H1 (cell line): ENCODE data around the gene ANKEF1. TPM values are rescaled to one million over a fixed set of nuclear protein-coding genes. Genes with fewer than 3 reads are reported as not detected.

Source experiments
- CTCF ChIP-seq, 3 experiments: IDR thresholded peaks; 1 replicate in 2 of 3; 2 replicates in 1 of 3; pipeline versions ENCODE4 v1.5.1 to v1.6.1; 2011; ENCODE audit warnings: low read length in 3 of 3, mild to moderate bottlenecking in 3 of 3, inconsistent platforms in 2 of 3, low read depth in 1 of 3, moderate library complexity in 1 of 3; ENCODE audit not compliant: insufficient read depth in 1 of 3; ENCODE audit errors: control extremely low read depth in 1 of 3
- GTF2F1 ChIP-seq: IDR thresholded peaks from 2 replicates; pipeline ENCODE4 v1.6.1; 2012; ENCODE audit warnings: low read depth, low read length, improper control_type of control experiment, borderline replicate concordance
- HDAC6 ChIP-seq: IDR thresholded peaks from one replicate; pipeline ENCODE4 v1.7.1; 2012; ENCODE audit warnings: low read depth, mild to moderate bottlenecking, inconsistent platforms, low read length, moderate library complexity
- polyA plus RNA-seq, 7 experiments: library from polyadenylated mRNA; depleted of rRNA in 3 of 7; stranded (reverse) in 5 of 7; unstranded in 2 of 7; fragments of >200 nt in 5 of 7; fragments of 200-250 nt in 2 of 7; gene quantifications; 1 replicate in 5 of 7; 2 replicates in 1 of 7; 4 replicates in 1 of 7; pipeline versions ENCODE4 v1.2.1 to v1.2.3, GENCODE V29; 2011 to 2013; ENCODE audit warnings: missing spikeins in 2 of 7, mixed read lengths in 2 of 7
- total RNA-seq: library from RNA; stranded (reverse); fragmentation: NEBNext Ultra II Directional; extraction: Animal tissue kit (Norgen Biotek cat#: 25700); gene quantifications from 2 replicates; pipeline ENCODE4 v1.2.1, GENCODE V29; 2021

The ANKEF1 gene
- total and polyA plus RNA-seq, 2 of the 8 experiments (the other 6 are each of a cell fraction or from before 2014, with no cell fraction given): 2.8 to 10.0 TPM

GRCh38 chr20:9985281-9985680 is 49.5 kb upstream of the ANKEF1 start (continued):
- TF ChIP-seq HDAC6 (no peak), CTCF (IDR thresholded peaks at IDR 0.05; ENCODE audit: control extremely low read depth in 1 of 3, insufficient read depth in 1 of 3, low read depth in 1 of 3, low read length in 3 of 3) (no peak), GTF2F1 (no peak)
